Colonic mucosa (tissue), 4 donors: ENCODE measurements around the gene FBXW4. TPM values are rescaled to one million over a fixed set of nuclear protein-coding genes. Genes with fewer than 3 reads are reported as not detected.

Experiments
- DNase-seq: peaks from one replicate; pipeline ENCODE4 v3.0.0-alpha.2; 2020
- H3K27ac ChIP-seq: fragments of 200-600 bp; one replicate; pipeline ENCODE4 v1.8.0; 2021
- H3K27me3 ChIP-seq: fragments of 200-600 bp; one replicate; pipeline ENCODE4 v1.8.0; 2021
- H3K36me3 ChIP-seq: fragments of 200-600 bp; one replicate; pipeline ENCODE4 v1.8.0; 2021
- H3K4me1 ChIP-seq: fragments of 200-600 bp; one replicate; pipeline ENCODE4 v1.8.0; 2021; ENCODE audit warnings: mild to moderate bottlenecking
- H3K4me3 ChIP-seq: fragments of 200-600 bp; one replicate; pipeline ENCODE4 v1.8.0; 2021
- H3K9ac ChIP-seq, 2 donors: one replicate each; pipeline ENCODE4 v1.7.0; 2013; ENCODE audit warnings: control low read depth in 2 of 2, low read depth in 2 of 2, low read length in 2 of 2
- H3K9me3 ChIP-seq: fragments of 200-600 bp; one replicate; pipeline ENCODE4 v1.8.0; 2021
- CTCF ChIP-seq: fragments of 200-600 bp; IDR thresholded peaks from one replicate; pipeline ENCODE4 v1.8.0; 2022; ENCODE audit warnings: antibody characterized with exemption, mild to moderate bottlenecking
- intact Hi-C: fragments of 100-400 bp; cut with DNase I; formaldehyde crosslinking; loops from one replicate; pipeline ENCODE4 v1.14.1; 2022
- total RNA-seq, 2 donors: library from RNA; stranded (reverse); fragmentation: NEBNext Ultra II Directional in 1 of 2; extraction: Animal tissue kit (Norgen Biotek cat#: 25700) in 1 of 2; gene quantifications; one replicate each; pipeline ENCODE4 v1.2.1, GENCODE V29; 2021
- donor health status: healthy.
- donor health status: DM: no; HTN: no; CAD: no.
- donor health status: DM: no; HTN: no; CAD: no.

Gene FBXW4
- total RNA-seq, 2 donors from 2014 or later = 42.5 to 60.7 TPM

GRCh38 chr10:101682172-101682825, 12.7 kb downstream of the FBXW4 start:
- no peak overlapping the region for H3K4me3 ChIP-seq
- H3K9ac ChIP-seq = peak overlapping the region in 1 of 2 donors; percentile 12
- no peak overlapping the region for H3K27ac ChIP-seq
- H3K9me3 ChIP-seq = no peaks in the 10 kb centered on the region
- H3K27me3 ChIP-seq = no peaks in the 10 kb centered on the region
- TF ChIP-seq CTCF = no peak
- H3K36me3 ChIP-seq = no peaks in the 10 kb centered on the region
- no peak for DNase-seq
- intact Hi-C loops = no loop called here
- no peaks in the 10 kb centered on the region for H3K4me1 ChIP-seq

GRCh38 chr10:101676565-101676964, 18.4 kb downstream of the FBXW4 start:
- Histone ChIP-seq H3K9ac (no peak overlapping the region), H3K9me3 (no peaks in the 10 kb centered on the region), H3K4me3 (no peak overlapping the region), H3K27me3 (no peaks in the 10 kb centered on the region), H3K27ac (no peak overlapping the region), H3K36me3 (peaks cover 4% of the 10 kb centered on the region), H3K4me1 (no peaks in the 10 kb centered on the region)
- no peak for DNase-seq
- intact Hi-C loops = no loop called here
- no peak for TF ChIP-seq CTCF

- Histone ChIP-seq H3K4me3 (no peak overlapping the region), H3K9me3 (no peaks in the 10 kb centered on the region), H3K27me3 (no peaks in the 10 kb centered on the region), H3K9ac (no peak overlapping the region), H3K36me3 (peaks cover 4% of the 10 kb centered on the region), H3K4me1 (no peaks in the 10 kb centered on the region), H3K27ac (no peak overlapping the region)
- no peak for TF ChIP-seq CTCF
- no peak for DNase-seq
- intact Hi-C loops = no loop called here
These were observed 19.9 kb downstream of the FBXW4 start for GRCh38 chr10:101675115-101675514.

DNA sequence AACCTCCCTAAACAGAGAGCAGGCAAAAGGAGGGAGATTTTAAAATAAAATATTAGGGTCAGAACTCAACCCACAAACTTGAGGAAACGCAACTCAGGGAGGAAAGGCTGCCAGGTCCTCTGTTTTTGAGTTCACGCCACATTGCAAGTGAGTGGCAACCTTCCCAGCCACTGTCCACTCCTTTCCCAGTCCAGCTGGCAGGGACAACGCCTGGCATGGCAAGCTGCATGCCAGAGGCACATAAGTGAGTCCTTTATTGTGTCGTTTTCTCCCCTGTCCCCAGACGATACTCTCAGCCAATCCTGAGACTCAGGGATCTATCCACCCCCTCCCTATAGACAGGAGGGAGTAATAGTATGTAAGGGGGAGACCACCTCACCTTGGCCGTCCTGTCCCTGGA, 22.4 kb downstream of the FBXW4 start:
- Histone ChIP-seq H3K4me3 (no peak overlapping the region), H3K4me1 (no peaks in the 10 kb centered on the region), H3K36me3 (peaks cover 4% of the 10 kb centered on the region), H3K9me3 (no peaks in the 10 kb centered on the region), H3K9ac (no peak overlapping the region), H3K27me3 (no peaks in the 10 kb centered on the region), H3K27ac (no peak overlapping the region)
- intact Hi-C loops = no loop called here
- DNase-seq = no peak
- TF ChIP-seq CTCF = no peak

- Histone ChIP-seq H3K36me3 (peaks cover 4% of the 10 kb centered on the region), H3K9me3 (no peaks in the 10 kb centered on the region), H3K4me1 (no peaks in the 10 kb centered on the region), H3K27me3 (no peaks in the 10 kb centered on the region), H3K9ac (no peak overlapping the region), H3K27ac (no peak overlapping the region), H3K4me3 (no peak overlapping the region)
- intact Hi-C loops = no loop called here
- no peak for DNase-seq
- TF ChIP-seq CTCF = no peak
These were observed 23.5 kb downstream of the FBXW4 start for GRCh38 chr10:101671453-101671852.
